Right atrium auricular region (tissue), 2 donors: Measurements from ENCODE around the gene COX6B2. TPM values are rescaled to one million over a fixed set of nuclear protein-coding genes. Genes with fewer than 3 reads are reported as not detected.

Experiments used
- DNase-seq: peaks from one replicate; pipeline ENCODE4 v3.0.0-alpha.2; 2019; ENCODE audit warnings: low spot score
- H3K27ac ChIP-seq, 2 donors: fragments of 200-600 bp; sonication (generic); 1 replicate in 1 of 2; 2 replicates in 1 of 2; pipeline ENCODE4 v1.5.1; 2016 to 2019
- H3K27me3 ChIP-seq, 2 donors: fragments of 200-600 bp; sonication (generic); one replicate each; pipeline versions ENCODE4 v1.5.1 to v1.6.0; 2017 to 2019
- H3K36me3 ChIP-seq: fragments of 200-600 bp; sonication (generic); one replicate; pipeline ENCODE4 v1.5.1; 2016
- H3K4me1 ChIP-seq, 2 donors: fragments of 200-600 bp; sonication (generic); one replicate each; pipeline versions ENCODE4 v1.5.1 to v1.6.0; 2017 to 2019
- H3K4me3 ChIP-seq, 2 donors: fragments of 200-600 bp; sonication (generic); 1 replicate in 1 of 2; 2 replicates in 1 of 2; pipeline ENCODE4 v1.5.1; 2017 to 2019; ENCODE audit warnings: mild to moderate bottlenecking in 1 of 2, moderate library complexity in 1 of 2
- H3K9me3 ChIP-seq, 2 donors: fragments of 200-600 bp; sonication (generic); one replicate each; pipeline ENCODE4 v1.5.1; 2019
- CTCF ChIP-seq, 2 donors: fragments of 200-600 bp; sonication (generic); IDR thresholded peaks; one replicate each; pipeline ENCODE4 v1.5.1; 2019; ENCODE audit warnings: antibody characterized with exemption in 2 of 2
- total RNA-seq, 2 donors: library from RNA; depleted of rRNA; stranded (reverse); fragments of >200 nt; gene quantifications; one replicate each; pipeline ENCODE4 v1.1.0, GENCODE V29; 2016

Gene COX6B2
- total RNA-seq, 2 donors from 2014 or later = not detected

DNA sequence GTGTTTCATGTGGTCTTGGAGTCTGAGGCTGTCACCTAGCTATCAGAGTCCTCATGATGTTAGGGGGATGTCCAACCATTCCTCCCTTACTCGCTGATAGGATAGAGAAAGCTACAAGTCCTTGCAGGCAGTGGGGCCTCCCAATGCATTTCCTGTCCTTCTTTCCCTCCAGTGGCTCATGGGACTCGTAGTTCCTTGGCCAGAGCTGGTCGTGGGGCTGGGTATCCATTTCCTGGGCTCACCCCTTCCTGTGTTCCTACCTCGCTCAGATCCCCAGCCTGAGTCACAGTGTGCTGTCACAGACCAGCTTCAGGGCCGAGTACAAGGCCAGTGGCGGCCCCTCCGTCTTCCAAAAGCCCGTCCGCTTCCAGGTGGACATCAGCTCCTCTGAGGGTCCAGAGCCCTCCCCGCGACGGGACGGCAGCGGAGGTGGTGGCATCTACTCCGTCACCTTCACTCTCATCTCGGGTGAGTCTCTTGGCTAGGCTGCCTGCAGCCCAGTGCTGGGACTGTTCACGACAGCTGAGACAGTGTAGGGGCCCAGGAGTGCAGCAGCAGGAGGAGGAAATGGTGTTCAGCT lies 48.4 kb downstream of the COX6B2 start:
- Histone ChIP-seq H3K4me1 (peaks cover 0 to 10% of the 10 kb centered on the region in 2 donors), H3K27me3 (no peaks in the 10 kb centered on the region), H3K9me3 (no peaks in the 10 kb centered on the region), H3K4me3 (no peak overlapping the region), H3K27ac (no peak overlapping the region), H3K36me3 (peaks cover 32% of the 10 kb centered on the region)
- TF ChIP-seq CTCF (IDR thresholded peaks at IDR 0.05) = no peak
- no peak for DNase-seq

DNA sequence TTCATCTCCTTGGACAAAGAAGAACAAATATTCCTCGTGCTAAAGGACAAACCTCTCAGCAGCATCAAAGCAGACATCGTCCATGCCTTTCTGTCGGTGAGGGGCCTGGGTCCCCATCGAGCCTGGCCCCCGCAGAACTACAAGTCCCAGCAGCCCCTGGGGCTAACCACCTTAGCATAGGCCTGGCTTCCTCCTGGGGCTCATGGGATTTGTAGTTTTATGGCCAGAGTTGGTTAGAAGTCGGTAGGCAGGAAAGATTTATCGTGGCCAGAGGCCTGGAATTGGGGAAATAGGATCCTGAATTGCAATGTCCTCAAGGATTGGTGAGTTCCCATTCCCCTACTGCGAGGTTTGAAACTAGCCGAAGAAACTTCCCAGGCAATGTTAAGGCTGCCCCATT lies 49.0 kb downstream of the COX6B2 start:
- H3K36me3 ChIP-seq = peaks cover 32% of the 10 kb centered on the region
- DNase-seq = no peak
- H3K9me3 ChIP-seq = no peaks in the 10 kb centered on the region

GRCh38 chr19:55304980-55305379 lies 49.5 kb downstream of the COX6B2 start:
- DNase-seq = no peak
- Histone ChIP-seq H3K27me3 (no peaks in the 10 kb centered on the region), H3K27ac (no peak overlapping the region), H3K4me3 (no peak overlapping the region), H3K4me1 (peaks cover 0 to 10% of the 10 kb centered on the region in 2 donors), H3K36me3 (peaks cover 31% of the 10 kb centered on the region), H3K9me3 (no peaks in the 10 kb centered on the region)
- TF ChIP-seq CTCF (IDR thresholded peaks at IDR 0.05) = no peak

More for the DNA sequence above, 49.0 kb downstream of the COX6B2 start:
- TF ChIP-seq CTCF (IDR thresholded peaks at IDR 0.05) = no peak
- Histone ChIP-seq H3K4me3 (no peak overlapping the region), H3K27ac (no peak overlapping the region), H3K27me3 (no peaks in the 10 kb centered on the region), H3K4me1 (peaks cover 0 to 10% of the 10 kb centered on the region in 2 donors)

- no peak overlapping the region for H3K27ac ChIP-seq
- no peaks in the 10 kb centered on the region for H3K27me3 ChIP-seq
- peaks cover 0 to 10% of the 10 kb centered on the region in 2 donors for H3K4me1 ChIP-seq
- no peak for DNase-seq
- no peak for TF ChIP-seq CTCF (IDR thresholded peaks at IDR 0.05)
- no peaks in the 10 kb centered on the region for H3K9me3 ChIP-seq
- peaks cover 26% of the 10 kb centered on the region for H3K36me3 ChIP-seq
- H3K4me3 ChIP-seq = no peak overlapping the region
These were observed 50.1 kb downstream of the COX6B2 start for GRCh38 chr19:55304279-55304978.

DNA sequence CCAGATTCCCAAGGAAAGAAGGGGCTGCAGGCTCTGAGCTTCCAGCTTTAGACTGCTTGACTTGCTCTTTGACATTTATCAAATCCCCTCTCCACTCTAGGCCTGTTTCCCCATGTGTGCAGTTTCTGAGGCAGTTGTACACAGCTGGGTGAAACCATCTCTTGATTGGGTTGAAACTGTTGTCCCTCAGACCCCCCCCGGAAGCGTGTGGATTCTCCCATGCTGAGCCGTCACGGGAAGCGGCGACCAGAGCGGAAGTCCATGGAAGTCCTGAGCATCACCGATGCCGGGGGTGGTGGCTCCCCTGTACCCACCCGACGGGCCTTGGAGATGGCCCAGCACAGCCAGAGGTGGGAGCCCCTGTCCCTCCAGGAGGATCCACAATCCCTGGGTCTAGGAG lies 51.0 kb downstream of the COX6B2 start:
- no peak for DNase-seq
- Histone ChIP-seq H3K4me1 (peaks cover 0 to 10% of the 10 kb centered on the region in 2 donors), H3K36me3 (peaks cover 24% of the 10 kb centered on the region), H3K27ac (no peak overlapping the region), H3K9me3 (no peaks in the 10 kb centered on the region), H3K4me3 (no peak overlapping the region), H3K27me3 (no peaks in the 10 kb centered on the region)
- no peak for TF ChIP-seq CTCF (IDR thresholded peaks at IDR 0.05)
